Measurements from ENCODE around the gene IL1RN. TPM values are rescaled to one million over a fixed set of nuclear protein-coding genes. Genes with fewer than 3 reads are reported as not detected.

Gene IL1RN
- total and polyA plus RNA-seq, 2 of the 13 experiments (the other 11 are each of a cell fraction or from before 2014, with no cell fraction given) = 21.2 to 101 TPM

- TF ChIP-seq FOXP4 (CRISPR knock-in tag; IDR thresholded peaks at IDR 0.05) (peak; percentile 56), TRAFD1 (CRISPR knock-in tag; IDR thresholded peaks at IDR 0.05; ENCODE audit: borderline replicate concordance) (0 out of 2 replicates have a peak, but pooled peaks have one; percentile 58), NFKB2 (CRISPR knock-in tag; IDR thresholded peaks at IDR 0.05; ENCODE audit: borderline replicate concordance) (peak; percentile 37; the same call in 1 of the 2 replicates), ZNF792 (CRISPR knock-in tag; IDR thresholded peaks at IDR 0.05) (no peak), KDM1A (CRISPR knock-in tag; IDR thresholded peaks at IDR 0.05) (no peak), MXI1 (IDR thresholded peaks at IDR 0.05; ENCODE audit: borderline replicate concordance, low read depth, low read length) (peak; percentile 16; the same call in 1 of the 3 replicates), KLF15 (CRISPR knock-in tag; IDR thresholded peaks at IDR 0.05; ENCODE audit: borderline replicate concordance) (no peak), ZNF589 (CRISPR knock-in tag; conservative IDR thresholded peaks at IDR 0.05) (no peak), SAP130 (CRISPR knock-in tag; IDR thresholded peaks at IDR 0.05; ENCODE audit: low read depth) (peak; percentile 28), HNF4G (IDR thresholded peaks at IDR 0.05; ENCODE audit: borderline replicate concordance, low read depth, low read length) (peak; percentile 80), HNF4G (CRISPR knock-in tag; IDR thresholded peaks at IDR 0.05; ENCODE audit: borderline replicate concordance, low read depth) (peak; percentile 78; the same call in 1 of the 2 replicates), HIVEP1 (CRISPR knock-in tag; IDR thresholded peaks at IDR 0.05) (no peak), ZNF652 (CRISPR knock-in tag; IDR thresholded peaks at IDR 0.05; ENCODE audit: borderline replicate concordance, low read depth) (no peak), XRCC5 (optimal IDR thresholded peaks at IDR 0.05; ENCODE audit: low read length) (no peak), CENPT (CRISPR knock-in tag; IDR thresholded peaks at IDR 0.05; ENCODE audit: low read depth) (no peak), ZNF296 (CRISPR knock-in tag; conservative IDR thresholded peaks at IDR 0.05) (0 out of 2 replicates have a peak, but pooled peaks have one; percentile 10), YY1 (IDR thresholded peaks at IDR 0.05; ENCODE audit: insufficient read depth, insufficient replicate concordance, low read depth, low read length) (peak; percentile 37), ZNF121 (CRISPR knock-in tag; IDR thresholded peaks at IDR 0.05) (peak; percentile 7; the same call in 1 of the 2 replicates), ZNF790 (CRISPR knock-in tag; IDR thresholded peaks at IDR 0.05; ENCODE audit: borderline replicate concordance) (no peak), MIXL1 (CRISPR knock-in tag; IDR thresholded peaks at IDR 0.05) (no peak), NR2F6 (IDR thresholded peaks at IDR 0.05) (peak; percentile 80), NR2F6 (CRISPR knock-in tag; IDR thresholded peaks at IDR 0.05) (peak; percentile 75; the same call in 1 of the 2 replicates), CHCHD3 (CRISPR knock-in tag; IDR thresholded peaks at IDR 0.05) (no peak; the same call in 1 of the 2 replicates)
- TF ChIP-seq, protein P1, sequence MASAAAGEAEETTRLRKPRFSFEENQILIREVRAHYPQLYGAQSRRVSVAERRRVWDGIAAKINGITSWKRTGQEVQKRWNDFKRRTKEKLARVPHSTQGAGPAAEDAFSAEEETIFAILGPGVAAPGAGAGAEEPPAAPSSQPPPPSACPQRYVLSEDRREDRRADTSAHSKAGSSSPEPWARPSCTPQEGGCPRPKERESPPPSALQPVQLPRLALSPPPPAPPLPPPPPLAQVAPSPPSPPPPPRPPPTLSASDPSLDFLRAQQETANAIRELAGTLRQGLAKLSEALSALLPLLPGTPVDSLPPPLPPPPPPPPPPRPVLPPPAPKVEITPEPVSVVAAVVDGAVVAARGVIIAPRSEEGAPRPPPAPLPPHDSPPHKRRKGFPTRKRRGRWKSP (CRISPR knock-in tag; IDR thresholded peaks at IDR 0.05) = peak; percentile 44; the same call in 1 of the 2 replicates
- TF ChIP-seq, protein P2, sequence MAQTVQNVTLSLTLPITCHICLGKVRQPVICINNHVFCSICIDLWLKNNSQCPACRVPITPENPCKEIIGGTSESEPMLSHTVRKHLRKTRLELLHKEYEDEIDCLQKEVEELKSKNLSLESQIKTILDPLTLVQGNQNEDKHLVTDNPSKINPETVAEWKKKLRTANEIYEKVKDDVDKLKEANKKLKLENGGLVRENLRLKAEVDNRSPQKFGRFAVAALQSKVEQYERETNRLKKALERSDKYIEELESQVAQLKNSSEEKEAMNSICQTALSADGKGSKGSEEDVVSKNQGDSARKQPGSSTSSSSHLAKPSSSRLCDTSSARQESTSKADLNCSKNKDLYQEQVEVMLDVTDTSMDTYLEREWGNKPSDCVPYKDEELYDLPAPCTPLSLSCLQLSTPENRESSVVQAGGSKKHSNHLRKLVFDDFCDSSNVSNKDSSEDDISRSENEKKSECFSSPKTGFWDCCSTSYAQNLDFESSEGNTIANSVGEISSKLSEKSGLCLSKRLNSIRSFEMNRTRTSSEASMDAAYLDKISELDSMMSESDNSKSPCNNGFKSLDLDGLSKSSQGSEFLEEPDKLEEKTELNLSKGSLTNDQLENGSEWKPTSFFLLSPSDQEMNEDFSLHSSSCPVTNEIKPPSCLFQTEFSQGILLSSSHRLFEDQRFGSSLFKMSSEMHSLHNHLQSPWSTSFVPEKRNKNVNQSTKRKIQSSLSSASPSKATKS (CRISPR knock-in tag; IDR thresholded peaks at IDR 0.05) = no peak
These were observed 37.7 kb downstream of the IL1RN start (continued) for GRCh38 chr2:113164930-113165585.
